ENCODE results near the gene ACTR1B. TPM values are rescaled to one million over a fixed set of nuclear protein-coding genes. Genes with fewer than 3 reads are reported as not detected.
"Not testable (repeated sequence)": the region's sequence is repeated elsewhere in the genome, so short reads cannot be mapped to it uniquely, and the experiment has no call there.

The ACTR1B gene
- total and polyA plus RNA-seq, 4 donors, result 36.4 to 80.0 (median 61.9) TPM

DNA sequence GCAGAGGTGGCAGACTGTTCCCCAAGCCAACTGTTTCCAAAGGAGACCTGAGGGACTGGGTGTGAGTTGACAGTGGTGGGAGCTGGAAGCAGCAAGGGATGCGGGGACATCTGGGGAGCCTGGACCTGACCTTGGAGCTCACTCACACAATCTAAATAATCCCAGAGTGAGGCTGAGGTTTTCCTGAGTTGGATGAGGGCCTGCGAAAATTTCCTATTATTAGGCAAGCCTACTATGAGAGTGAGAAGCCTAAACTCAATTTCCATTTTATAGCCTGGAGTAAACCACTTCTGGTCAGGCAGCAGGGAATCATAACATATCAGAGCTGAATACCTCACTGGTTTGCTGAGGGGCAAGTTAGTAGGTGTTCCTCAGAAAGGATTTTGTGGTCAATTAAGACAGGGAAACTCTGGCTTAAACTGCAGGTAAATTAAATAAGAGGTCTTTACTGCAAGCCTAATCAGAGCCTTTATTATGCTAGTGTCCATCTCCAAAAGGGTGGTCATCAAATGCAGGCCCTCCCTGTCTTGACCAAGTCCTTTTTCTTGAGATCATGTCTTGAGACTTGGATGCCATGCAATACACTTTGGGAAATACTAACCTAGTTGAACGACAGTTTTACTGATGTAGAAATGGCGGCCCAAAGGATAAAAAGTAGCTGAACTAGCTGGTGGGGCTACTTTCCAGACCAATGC, 19.7 kb downstream of the ACTR1B start:
- peaks cover 0 to 13% (median 7%) of the 10 kb centered on the region in 5 donors for H3K4me1 ChIP-seq (ENCODE audit: control insufficient read depth in 5 of 5, insufficient read depth in 5 of 5, low read length in 5 of 5)
- H3K9me3 ChIP-seq (ENCODE audit: control insufficient read depth in 4 of 4, insufficient read depth in 3 of 4, low read length in 3 of 4), result no peaks in the 10 kb centered on the region
- no peak overlapping the region for H3K4me3 ChIP-seq
- no peaks in the 10 kb centered on the region for H3K27me3 ChIP-seq (ENCODE audit: control insufficient read depth in 3 of 3, insufficient read depth in 3 of 3, low read length in 2 of 3)
- no peak for DNase-seq
- H3K36me3 ChIP-seq (ENCODE audit: control insufficient read depth in 4 of 4, insufficient read depth in 4 of 4, low read length in 4 of 4), result peaks cover 13 to 24% (median 16%) of the 10 kb centered on the region in 4 donors
- no peak for ATAC-seq (ENCODE audit: insufficient read depth, low FRiP score)
- TF ChIP-seq, protein P1, sequence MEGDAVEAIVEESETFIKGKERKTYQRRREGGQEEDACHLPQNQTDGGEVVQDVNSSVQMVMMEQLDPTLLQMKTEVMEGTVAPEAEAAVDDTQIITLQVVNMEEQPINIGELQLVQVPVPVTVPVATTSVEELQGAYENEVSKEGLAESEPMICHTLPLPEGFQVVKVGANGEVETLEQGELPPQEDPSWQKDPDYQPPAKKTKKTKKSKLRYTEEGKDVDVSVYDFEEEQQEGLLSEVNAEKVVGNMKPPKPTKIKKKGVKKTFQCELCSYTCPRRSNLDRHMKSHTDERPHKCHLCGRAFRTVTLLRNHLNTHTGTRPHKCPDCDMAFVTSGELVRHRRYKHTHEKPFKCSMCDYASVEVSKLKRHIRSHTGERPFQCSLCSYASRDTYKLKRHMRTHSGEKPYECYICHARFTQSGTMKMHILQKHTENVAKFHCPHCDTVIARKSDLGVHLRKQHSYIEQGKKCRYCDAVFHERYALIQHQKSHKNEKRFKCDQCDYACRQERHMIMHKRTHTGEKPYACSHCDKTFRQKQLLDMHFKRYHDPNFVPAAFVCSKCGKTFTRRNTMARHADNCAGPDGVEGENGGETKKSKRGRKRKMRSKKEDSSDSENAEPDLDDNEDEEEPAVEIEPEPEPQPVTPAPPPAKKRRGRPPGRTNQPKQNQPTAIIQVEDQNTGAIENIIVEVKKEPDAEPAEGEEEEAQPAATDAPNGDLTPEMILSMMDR (IDR thresholded peaks at IDR 0.05; ENCODE audit: control extremely low read depth, extremely low read depth), result no peak
- WGBS, 2 donors, result 95 to 97% methylated on average over 4 of the region's 4 CpGs
- H3K9ac ChIP-seq (ENCODE audit: insufficient read depth in 1 of 2, low read length in 2 of 2), result no peak overlapping the region
- H3K27ac ChIP-seq (ENCODE audit: low read depth in 1 of 2, low read length in 1 of 2), result no peak overlapping the region

DNA sequence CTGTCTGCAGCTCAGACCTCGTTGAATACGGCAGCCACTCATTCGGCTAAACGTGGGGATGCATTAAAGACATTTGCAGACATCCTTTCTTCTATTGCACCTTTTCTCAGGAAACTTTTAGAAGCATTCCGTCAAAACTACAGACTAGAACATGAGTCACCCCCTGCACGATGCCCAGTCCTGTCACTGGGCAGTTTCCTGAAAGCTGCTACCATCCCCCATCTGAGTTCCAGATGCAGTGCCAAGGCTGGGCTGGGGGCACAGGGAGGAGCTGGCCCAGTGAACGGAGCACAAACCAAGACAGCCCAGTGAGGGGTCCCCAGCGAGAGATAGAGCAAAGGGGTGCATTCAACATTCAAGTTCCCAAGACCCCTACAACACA, 37.8 kb downstream of the ACTR1B start:
- not testable (repeated sequence) for H3K27me3 ChIP-seq (ENCODE audit: control insufficient read depth in 3 of 3, insufficient read depth in 3 of 3, low read length in 2 of 3); H3K4me3 ChIP-seq; H3K4me1 ChIP-seq (ENCODE audit: control insufficient read depth in 5 of 5, insufficient read depth in 5 of 5, low read length in 5 of 5)

DNA sequence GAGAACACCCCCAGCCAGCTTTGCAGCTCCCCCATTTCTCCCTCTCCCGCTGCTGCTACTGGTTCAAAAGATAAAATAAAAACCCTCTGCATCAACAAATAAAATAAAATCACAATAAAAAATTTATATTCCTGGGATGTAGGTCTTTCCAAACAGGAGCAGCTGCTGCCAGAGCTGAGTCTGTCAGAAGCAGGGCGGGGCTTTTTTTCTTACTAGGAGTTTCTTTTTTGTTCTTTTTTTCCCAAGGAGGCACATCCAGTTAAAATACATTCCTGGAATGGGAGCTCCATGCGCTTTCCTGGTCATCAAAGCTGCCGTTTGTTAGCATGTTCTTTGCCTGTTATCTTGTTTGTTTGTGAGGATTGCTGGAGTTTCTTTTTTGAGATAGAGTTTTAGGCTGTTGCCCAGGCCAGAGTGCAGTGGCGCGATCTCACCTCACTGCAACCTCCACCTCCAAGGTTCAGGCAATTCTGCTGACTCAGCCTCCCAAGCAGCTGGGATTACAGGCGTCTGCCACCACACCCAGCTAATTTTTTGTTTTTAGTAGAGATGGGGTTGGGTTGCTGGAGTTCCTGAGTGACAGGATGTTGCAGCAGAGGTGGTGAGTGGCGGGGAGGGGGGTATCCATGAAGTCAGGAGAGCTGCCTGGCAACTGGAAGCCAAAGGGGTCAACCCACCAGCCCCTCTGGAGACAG, 38.3 kb downstream of the ACTR1B start:
- not testable (repeated sequence) for H3K27me3 ChIP-seq (ENCODE audit: control insufficient read depth in 3 of 3, insufficient read depth in 3 of 3, low read length in 2 of 3); H3K9ac ChIP-seq (ENCODE audit: insufficient read depth in 1 of 2, low read length in 2 of 2); H3K36me3 ChIP-seq (ENCODE audit: control insufficient read depth in 4 of 4, insufficient read depth in 4 of 4, low read length in 4 of 4); H3K4me3 ChIP-seq; H3K9me3 ChIP-seq (ENCODE audit: control insufficient read depth in 4 of 4, insufficient read depth in 3 of 4, low read length in 3 of 4); H3K27ac ChIP-seq (ENCODE audit: low read depth in 1 of 2, low read length in 1 of 2); DNase-seq; ATAC-seq (ENCODE audit: insufficient read depth, low FRiP score); H3K4me1 ChIP-seq (ENCODE audit: control insufficient read depth in 5 of 5, insufficient read depth in 5 of 5, low read length in 5 of 5)
- WGBS, 2 donors, result 29 to 53% methylated on average over 2 to 5 of the region's 8 CpGs

More for the DNA sequence above, 37.8 kb downstream of the ACTR1B start:
- not testable (repeated sequence) for DNase-seq; H3K27ac ChIP-seq (ENCODE audit: low read depth in 1 of 2, low read length in 1 of 2); H3K9ac ChIP-seq (ENCODE audit: insufficient read depth in 1 of 2, low read length in 2 of 2); H3K36me3 ChIP-seq (ENCODE audit: control insufficient read depth in 4 of 4, insufficient read depth in 4 of 4, low read length in 4 of 4); ATAC-seq (ENCODE audit: insufficient read depth, low FRiP score); H3K9me3 ChIP-seq (ENCODE audit: control insufficient read depth in 4 of 4, insufficient read depth in 3 of 4, low read length in 3 of 4)
- WGBS, 2 donors, result 70 to 73% methylated on average over 8 of the region's 8 CpGs

DNA sequence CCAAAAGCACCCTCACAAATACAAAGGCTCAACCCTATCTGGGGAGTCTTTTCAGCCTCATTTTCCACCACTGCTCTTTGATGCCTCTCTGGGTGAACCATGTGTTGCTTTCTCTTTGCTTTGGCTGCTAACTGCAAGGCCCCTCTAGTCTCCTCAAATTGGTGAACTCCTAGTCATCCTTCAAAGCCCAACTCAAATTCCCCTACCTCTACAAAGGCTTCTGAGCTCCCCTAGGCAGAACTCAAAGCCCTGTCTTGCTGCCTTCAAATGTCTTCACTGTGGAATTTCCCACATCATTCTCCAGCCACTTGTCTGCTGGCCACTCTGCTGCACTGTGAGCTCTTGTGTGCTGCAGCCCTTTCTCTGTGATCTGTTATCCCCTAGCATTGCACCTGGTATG, 40.9 kb downstream of the ACTR1B start:
- DNase-seq; H3K27me3 ChIP-seq (ENCODE audit: control insufficient read depth in 3 of 3, insufficient read depth in 3 of 3, low read length in 2 of 3); ATAC-seq (ENCODE audit: insufficient read depth, low FRiP score); H3K9me3 ChIP-seq (ENCODE audit: control insufficient read depth in 4 of 4, insufficient read depth in 3 of 4, low read length in 3 of 4); H3K4me3 ChIP-seq; H3K27ac ChIP-seq (ENCODE audit: low read depth in 1 of 2, low read length in 1 of 2); H3K36me3 ChIP-seq (ENCODE audit: control insufficient read depth in 4 of 4, insufficient read depth in 4 of 4, low read length in 4 of 4); H3K4me1 ChIP-seq (ENCODE audit: control insufficient read depth in 5 of 5, insufficient read depth in 5 of 5, low read length in 5 of 5); H3K9ac ChIP-seq (ENCODE audit: insufficient read depth in 1 of 2, low read length in 2 of 2): not testable (repeated sequence)

DNA sequence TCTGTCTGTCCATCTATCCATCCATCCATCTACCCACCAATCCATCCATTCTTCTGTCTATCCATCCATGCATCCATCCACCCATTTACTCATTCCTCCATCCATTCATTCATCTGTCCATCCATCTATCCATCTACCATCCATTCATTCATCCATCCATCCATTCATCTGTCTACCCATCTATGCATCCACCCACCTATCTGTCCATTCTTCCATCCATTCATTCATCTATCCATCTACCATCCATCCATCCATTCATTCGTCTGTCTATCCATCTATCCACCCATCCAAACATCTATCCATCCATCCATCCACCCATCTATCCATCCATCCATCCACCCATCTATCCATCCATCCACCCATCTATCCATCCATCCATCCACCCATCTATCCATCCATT, 43.4 kb downstream of the ACTR1B start:
- not testable (repeated sequence) for ATAC-seq (ENCODE audit: insufficient read depth, low FRiP score); H3K4me1 ChIP-seq (ENCODE audit: control insufficient read depth in 5 of 5, insufficient read depth in 5 of 5, low read length in 5 of 5); H3K4me3 ChIP-seq; H3K36me3 ChIP-seq (ENCODE audit: control insufficient read depth in 4 of 4, insufficient read depth in 4 of 4, low read length in 4 of 4); DNase-seq; H3K9me3 ChIP-seq (ENCODE audit: control insufficient read depth in 4 of 4, insufficient read depth in 3 of 4, low read length in 3 of 4); H3K27ac ChIP-seq (ENCODE audit: low read depth in 1 of 2, low read length in 1 of 2); H3K27me3 ChIP-seq (ENCODE audit: control insufficient read depth in 3 of 3, insufficient read depth in 3 of 3, low read length in 2 of 3); H3K9ac ChIP-seq (ENCODE audit: insufficient read depth in 1 of 2, low read length in 2 of 2)
- WGBS, 2 donors, result 88 to 89% methylated on average over 1 of the region's 1 CpG

DNA sequence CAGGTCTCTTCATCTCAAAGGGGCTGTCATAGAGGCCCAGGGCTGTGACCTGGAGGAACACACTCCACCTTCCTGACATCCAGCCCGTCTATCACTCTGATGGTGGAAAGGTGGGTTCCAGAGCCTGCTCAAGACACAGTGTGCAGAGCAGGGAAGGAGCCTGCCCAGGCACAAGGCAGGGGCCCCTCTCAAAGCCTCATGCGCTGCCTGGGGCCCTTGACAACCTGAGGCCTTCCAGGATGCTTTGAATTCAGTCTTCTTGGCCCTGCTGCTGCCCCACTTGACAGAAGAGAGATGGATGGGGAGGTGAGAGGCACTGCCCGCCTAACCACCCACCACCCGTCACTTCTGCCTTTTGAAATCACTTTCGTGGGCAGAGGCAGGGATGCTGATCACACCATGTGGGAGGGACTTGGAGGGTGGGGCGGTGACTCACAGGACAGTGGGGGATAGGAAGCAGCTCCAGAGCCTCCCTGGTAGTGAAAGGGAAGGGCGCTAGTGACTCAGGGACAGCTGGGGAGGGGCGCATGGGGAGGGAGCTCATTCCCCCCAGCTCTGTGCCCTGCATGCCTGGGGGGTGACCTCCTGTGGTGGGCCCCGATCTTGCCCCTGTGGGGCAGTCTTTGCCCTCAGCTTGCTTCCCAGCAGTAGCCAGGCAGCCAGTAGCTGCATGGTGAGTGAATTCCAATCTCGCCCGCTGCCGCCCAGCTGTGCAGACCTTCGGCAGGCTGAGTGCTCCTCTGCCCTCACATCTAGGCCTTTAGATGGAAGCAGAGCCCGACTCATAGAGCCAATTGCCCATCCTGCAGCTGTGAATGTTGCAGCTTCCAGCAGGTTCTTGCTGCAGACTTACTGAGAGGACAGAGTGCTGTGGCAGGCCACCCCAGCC, 44.7 kb downstream of the ACTR1B start:
- not testable (repeated sequence) for H3K9me3 ChIP-seq (ENCODE audit: control insufficient read depth in 4 of 4, insufficient read depth in 3 of 4, low read length in 3 of 4); DNase-seq; H3K4me3 ChIP-seq; H3K9ac ChIP-seq (ENCODE audit: insufficient read depth in 1 of 2, low read length in 2 of 2); H3K36me3 ChIP-seq (ENCODE audit: control insufficient read depth in 4 of 4, insufficient read depth in 4 of 4, low read length in 4 of 4); H3K27ac ChIP-seq (ENCODE audit: low read depth in 1 of 2, low read length in 1 of 2); H3K27me3 ChIP-seq (ENCODE audit: control insufficient read depth in 3 of 3, insufficient read depth in 3 of 3, low read length in 2 of 3); H3K4me1 ChIP-seq (ENCODE audit: control insufficient read depth in 5 of 5, insufficient read depth in 5 of 5, low read length in 5 of 5)
- ATAC-seq (ENCODE audit: insufficient read depth, low FRiP score), result peak; percentile 47
- 62 to 65% methylated on average over 4 to 12 of the region's 14 CpGs for WGBS, 2 donors

Data from lung (tissue), 12 donors.